ENCODE measurements around the gene RAB43. TPM values are rescaled to one million over a fixed set of nuclear protein-coding genes. Genes with fewer than 3 reads are reported as not detected.
A peak's percentile ranks its signal among the peaks of the same experiment; 100 is the strongest.
"Not testable (repeated sequence)": the region's sequence is repeated elsewhere in the genome, so short reads cannot be mapped to it uniquely, and the experiment has no call there.

RAB43 gene
- total RNA-seq, 1 donor from 2014 or later, result 53.0 TPM

- TF ChIP-seq CTCF (IDR thresholded peaks at IDR 0.05; ENCODE audit: unreplicated experiment), result peak; percentile 8
- Mint-ChIP-seq H3K4me3 (ENCODE audit: unreplicated experiment) (peak overlapping the region; percentile 96), H3K36me3 (ENCODE audit: low read depth, unreplicated experiment) (peaks cover 21% of the 10 kb centered on the region), H3K27ac (ENCODE audit: unreplicated experiment) (peak overlapping the region; percentile 100), H3K9me3 (ENCODE audit: unreplicated experiment) (no peaks in the 10 kb centered on the region), H3K4me1 (ENCODE audit: unreplicated experiment) (peaks cover 38% of the 10 kb centered on the region), H3K27me3 (ENCODE audit: unreplicated experiment) (peaks cover 12% of the 10 kb centered on the region)
- peak; percentile 13 for DNase-seq (ENCODE audit: low spot score)
Observed at GRCh38 chr3:129161860-129162271, 40.3 kb upstream of the RAB43 start.

- H3K27me3 Mint-ChIP-seq (ENCODE audit: unreplicated experiment), result peaks cover 12% of the 10 kb centered on the region
- H3K36me3 Mint-ChIP-seq (ENCODE audit: low read depth, unreplicated experiment), result peaks cover 22% of the 10 kb centered on the region
Observed at GRCh38 chr3:129160891-129161859, 39.6 kb upstream of the RAB43 start, which contains the start of gene ISY1. TSS of gene ISY1 (minus strand) at chr3:129161063. CDS start at chr3:129160975, 88 bp downstream.

GRCh38 chr3:129144786-129145185, 23.2 kb upstream of the RAB43 start:
- Mint-ChIP-seq H3K4me1 (ENCODE audit: unreplicated experiment) (no peaks in the 10 kb centered on the region), H3K36me3 (ENCODE audit: low read depth, unreplicated experiment) (peaks cover 14% of the 10 kb centered on the region), H3K4me3 (ENCODE audit: unreplicated experiment) (peak overlapping the region; percentile 37), H3K9me3 (ENCODE audit: unreplicated experiment) (no peaks in the 10 kb centered on the region), H3K27ac (ENCODE audit: unreplicated experiment) (no peak overlapping the region), H3K27me3 (ENCODE audit: unreplicated experiment) (no peaks in the 10 kb centered on the region)
- no peak for TF ChIP-seq CTCF (IDR thresholded peaks at IDR 0.05; ENCODE audit: unreplicated experiment)
- no peak for DNase-seq (ENCODE audit: low spot score)

More at GRCh38 chr3:129160891-129161859, 39.6 kb upstream of the RAB43 start, which contains the start of gene ISY1:
- H3K4me1 Mint-ChIP-seq (ENCODE audit: unreplicated experiment), result peaks cover 38% of the 10 kb centered on the region
- H3K4me3 Mint-ChIP-seq (ENCODE audit: unreplicated experiment), result peak within 1 kb of the TSS; percentile 96
- no peaks in the 10 kb centered on the region for H3K9me3 Mint-ChIP-seq (ENCODE audit: unreplicated experiment)
- H3K27ac Mint-ChIP-seq (ENCODE audit: unreplicated experiment), result peak within 1 kb of the TSS; percentile 100
- TF ChIP-seq CTCF (IDR thresholded peaks at IDR 0.05; ENCODE audit: unreplicated experiment), result peak; percentile 82
- DNase-seq (ENCODE audit: low spot score), result peak; percentile 82

- not testable (repeated sequence) for H3K27me3 Mint-ChIP-seq (ENCODE audit: unreplicated experiment); H3K27ac Mint-ChIP-seq (ENCODE audit: unreplicated experiment); H3K36me3 Mint-ChIP-seq (ENCODE audit: low read depth, unreplicated experiment); H3K4me1 Mint-ChIP-seq (ENCODE audit: unreplicated experiment); H3K4me3 Mint-ChIP-seq (ENCODE audit: unreplicated experiment); H3K9me3 Mint-ChIP-seq (ENCODE audit: unreplicated experiment); DNase-seq (ENCODE audit: low spot score)
Observed at GRCh38 chr3:129141011-129141410, 19.4 kb upstream of the RAB43 start.

GRCh38 chr3:129139911-129140310, 18.3 kb upstream of the RAB43 start:
- Mint-ChIP-seq H3K27ac (ENCODE audit: unreplicated experiment) (no peak overlapping the region), H3K36me3 (ENCODE audit: low read depth, unreplicated experiment) (peaks cover 3% of the 10 kb centered on the region), H3K4me1 (ENCODE audit: unreplicated experiment) (no peaks in the 10 kb centered on the region), H3K9me3 (ENCODE audit: unreplicated experiment) (no peaks in the 10 kb centered on the region), H3K27me3 (ENCODE audit: unreplicated experiment) (no peaks in the 10 kb centered on the region), H3K4me3 (ENCODE audit: unreplicated experiment) (no peak overlapping the region)
- TF ChIP-seq CTCF (IDR thresholded peaks at IDR 0.05; ENCODE audit: unreplicated experiment), result no peak
- no peak for DNase-seq (ENCODE audit: low spot score)

- peaks cover 32% of the 10 kb centered on the region for H3K36me3 Mint-ChIP-seq (ENCODE audit: low read depth, unreplicated experiment)
- not testable (repeated sequence) for H3K4me1 Mint-ChIP-seq (ENCODE audit: unreplicated experiment); H3K27ac Mint-ChIP-seq (ENCODE audit: unreplicated experiment); H3K9me3 Mint-ChIP-seq (ENCODE audit: unreplicated experiment); H3K4me3 Mint-ChIP-seq (ENCODE audit: unreplicated experiment); DNase-seq (ENCODE audit: low spot score); H3K27me3 Mint-ChIP-seq (ENCODE audit: unreplicated experiment)
Observed at GRCh38 chr3:129136275-129136674, 14.7 kb upstream of the RAB43 start.

Measured in endothelial cell (in vitro differentiated cells).